Smooth muscle cell (in vitro differentiated cells): ENCODE results near the gene HTR7. TPM values are rescaled to one million over a fixed set of nuclear protein-coding genes. Genes with fewer than 3 reads are reported as not detected.

ENCODE experiments used
- DNase-seq: peaks from one replicate; lab custom pipeline; 2025; ENCODE audit not compliant: unreplicated experiment; lab: John Stamatoyannopoulos, UW
- H2AFZ ChIP-seq: fragments of 200-600 bp; sonication (generic); 2 replicates; pipeline ENCODE4 v1.6.0; 2016; ENCODE audit warnings: antibody characterized with exemption, low read depth, mild to moderate bottlenecking
- H3F3A ChIP-seq: fragments of 200-600 bp; sonication (generic); 2 replicates; pipeline ENCODE4 v1.6.0; 2017; ENCODE audit warnings: antibody characterized with exemption, low read depth
- H3K27ac ChIP-seq: fragments of 200-600 bp; sonication (generic); 2 replicates; pipeline ENCODE4 v1.5.1; 2016; ENCODE audit warnings: low read depth, mild to moderate bottlenecking
- H3K27me3 ChIP-seq: fragments of 200-600 bp; sonication (generic); 2 replicates; pipeline ENCODE4 v1.6.1; 2016; ENCODE audit warnings: low read depth, mild to moderate bottlenecking
- H3K36me3 ChIP-seq: fragments of 200-600 bp; sonication (generic); 2 replicates; pipeline ENCODE4 v1.5.1; 2016; ENCODE audit warnings: low read depth
- H3K4me1 ChIP-seq: fragments of 200-600 bp; sonication (generic); 2 replicates; pipeline ENCODE4 v1.5.1; 2016; ENCODE audit warnings: low read depth
- H3K4me2 ChIP-seq: fragments of 200-600 bp; sonication (generic); 2 replicates; pipeline ENCODE4 v1.6.0; 2016; ENCODE audit warnings: mild to moderate bottlenecking
- H3K4me3 ChIP-seq: fragments of 200-600 bp; sonication (generic); 2 replicates; pipeline ENCODE4 v1.5.1; 2016; ENCODE audit warnings: mild to moderate bottlenecking
- H3K79me2 ChIP-seq: fragments of 200-600 bp; sonication (generic); 2 replicates; pipeline ENCODE4 v1.6.0; 2016; ENCODE audit warnings: low read depth, mild to moderate bottlenecking
- H3K9ac ChIP-seq: fragments of 200-600 bp; sonication (generic); 2 replicates; pipeline ENCODE4 v1.6.0; 2016; ENCODE audit warnings: low read depth
- H3K9me3 ChIP-seq: fragments of 200-600 bp; sonication (generic); replicated peaks from 2 replicates; pipeline ENCODE4 v1.5.1; 2016; ENCODE audit warnings: low read depth
- H4K20me1 ChIP-seq: fragments of 200-600 bp; sonication (generic); 2 replicates; pipeline ENCODE4 v1.6.0; 2016; ENCODE audit warnings: low read depth
- CTCF ChIP-seq: fragments of 200-600 bp; sonication (generic); IDR thresholded peaks from 2 replicates; pipeline ENCODE4 v1.5.1; 2017; ENCODE audit warnings: borderline replicate concordance, mild to moderate bottlenecking, antibody characterized with exemption; ENCODE audit not compliant: insufficient read depth, poor library complexity, severe bottlenecking
- WGBS: methylation state at CpG from one replicate; pipeline ENCODE4 v1.1.7; 2016; ENCODE audit warnings: low lambda C conversion rate; 5-methylcytosine and 5-hydroxymethylcytosine counted together
- polyA plus RNA-seq: library from polyadenylated mRNA; unstranded; fragments of >200 nt; fragmentation: Nextera tagmentation; extraction: Ambion mirVana; gene quantifications from 2 replicates; pipeline ENCODE4 v1.2.1, GENCODE V29; 2016
- total RNA-seq: library from RNA; depleted of rRNA; stranded (reverse); fragments of >200 nt; gene quantifications from 2 replicates; pipeline ENCODE4 v1.2.3, GENCODE V29; 2014

Gene HTR7
- total and polyA plus RNA-seq, 2 experiments from 2014 or later: 3.7 to 10.7 TPM

- no peak for DNase-seq
- no peaks in the 10 kb centered on the region for H3K79me2 ChIP-seq
- no peaks in the 10 kb centered on the region for H3F3A ChIP-seq
- H4K20me1 ChIP-seq: no peaks in the 10 kb centered on the region
- no peaks in the 10 kb centered on the region for H3K36me3 ChIP-seq
- WGBS: 72% methylated on average over 9 of the region's 9 CpGs
- no peak overlapping the region for H3K27ac ChIP-seq
- peak; percentile 82 for TF ChIP-seq CTCF
- H3K4me2 ChIP-seq: no peak overlapping the region
- H3K4me1 ChIP-seq: no peaks in the 10 kb centered on the region
- no peak overlapping the region for H2AFZ ChIP-seq
- H3K9me3 ChIP-seq: no peaks in the 10 kb centered on the region
- H3K9ac ChIP-seq: no peak overlapping the region
- no peak overlapping the region for H3K4me3 ChIP-seq
- H3K27me3 ChIP-seq: no peaks in the 10 kb centered on the region
These were observed 70.2 kb downstream of the HTR7 start for GRCh38 chr10:90787393-90788198.

- TF ChIP-seq CTCF: no peak
- no peaks in the 10 kb centered on the region for H3K79me2 ChIP-seq
- H3K9ac ChIP-seq: no peak overlapping the region
- H3K36me3 ChIP-seq: no peaks in the 10 kb centered on the region
- no peak for DNase-seq
- no peak overlapping the region for H3K27ac ChIP-seq
- no peak overlapping the region for H3K4me3 ChIP-seq
- no peaks in the 10 kb centered on the region for H3K27me3 ChIP-seq
- H3K9me3 ChIP-seq: no peaks in the 10 kb centered on the region
- no peak overlapping the region for H2AFZ ChIP-seq
- H3F3A ChIP-seq: no peaks in the 10 kb centered on the region
- H4K20me1 ChIP-seq: no peaks in the 10 kb centered on the region
- H3K4me1 ChIP-seq: no peaks in the 10 kb centered on the region
- no peak overlapping the region for H3K4me2 ChIP-seq
- WGBS: 90% methylated on average over 4 of the region's 4 CpGs
These were observed 72.1 kb downstream of the HTR7 start for GRCh38 chr10:90785782-90786181.

GRCh38 chr10:90784771-90785170 lies 73.1 kb downstream of the HTR7 start:
- no peaks in the 10 kb centered on the region for H3K4me1 ChIP-seq
- no peak overlapping the region for H3K4me3 ChIP-seq
- no peaks in the 10 kb centered on the region for H4K20me1 ChIP-seq
- H3K27me3 ChIP-seq: no peaks in the 10 kb centered on the region
- no peak overlapping the region for H3K9ac ChIP-seq
- no peak for DNase-seq
- no peak overlapping the region for H2AFZ ChIP-seq
- no peaks in the 10 kb centered on the region for H3F3A ChIP-seq
- 72% methylated on average over 4 of the region's 4 CpGs for WGBS
- H3K27ac ChIP-seq: no peak overlapping the region
- H3K36me3 ChIP-seq: no peaks in the 10 kb centered on the region
- no peak for TF ChIP-seq CTCF
- no peak overlapping the region for H3K4me2 ChIP-seq
- no peaks in the 10 kb centered on the region for H3K79me2 ChIP-seq
- H3K9me3 ChIP-seq: no peaks in the 10 kb centered on the region

- Histone ChIP-seq H3K27ac (no peak overlapping the region), H3K4me1 (no peaks in the 10 kb centered on the region), H3K79me2 (no peaks in the 10 kb centered on the region), H3K9me3 (no peaks in the 10 kb centered on the region), H3K36me3 (no peaks in the 10 kb centered on the region), H3K9ac (no peak overlapping the region), H3F3A (no peaks in the 10 kb centered on the region), H3K4me2 (no peak overlapping the region), H3K27me3 (no peaks in the 10 kb centered on the region), H2AFZ (no peak overlapping the region), H3K4me3 (no peak overlapping the region), H4K20me1 (no peaks in the 10 kb centered on the region)
- no peak for DNase-seq
- WGBS: 87% methylated on average over 4 of the region's 4 CpGs
- TF ChIP-seq CTCF: no peak
These were observed 77.4 kb downstream of the HTR7 start for GRCh38 chr10:90780488-90780887.
